DMS79 (cell line): ENCODE measurements around the gene CACNG6.
A peak's percentile ranks its signal among the peaks of the same experiment; 100 is the strongest.
"Not testable (repeated sequence)": the region's sequence is repeated elsewhere in the genome, so short reads cannot be mapped to it uniquely, and the experiment has no call there.

Source experiments
- DNase-seq: peaks from one replicate; lab custom pipeline; 2025; lab: John Stamatoyannopoulos, UW

CACNG6 gene

GRCh38 chr19:53991224-53992113 is at the start of gene CACNG6:
Gene CACNG6 (plus strand): TSS chr19:53991637. CDS start chr19:53992878, 1,241 bp downstream.
- peak; percentile 40 for DNase-seq

DNA sequence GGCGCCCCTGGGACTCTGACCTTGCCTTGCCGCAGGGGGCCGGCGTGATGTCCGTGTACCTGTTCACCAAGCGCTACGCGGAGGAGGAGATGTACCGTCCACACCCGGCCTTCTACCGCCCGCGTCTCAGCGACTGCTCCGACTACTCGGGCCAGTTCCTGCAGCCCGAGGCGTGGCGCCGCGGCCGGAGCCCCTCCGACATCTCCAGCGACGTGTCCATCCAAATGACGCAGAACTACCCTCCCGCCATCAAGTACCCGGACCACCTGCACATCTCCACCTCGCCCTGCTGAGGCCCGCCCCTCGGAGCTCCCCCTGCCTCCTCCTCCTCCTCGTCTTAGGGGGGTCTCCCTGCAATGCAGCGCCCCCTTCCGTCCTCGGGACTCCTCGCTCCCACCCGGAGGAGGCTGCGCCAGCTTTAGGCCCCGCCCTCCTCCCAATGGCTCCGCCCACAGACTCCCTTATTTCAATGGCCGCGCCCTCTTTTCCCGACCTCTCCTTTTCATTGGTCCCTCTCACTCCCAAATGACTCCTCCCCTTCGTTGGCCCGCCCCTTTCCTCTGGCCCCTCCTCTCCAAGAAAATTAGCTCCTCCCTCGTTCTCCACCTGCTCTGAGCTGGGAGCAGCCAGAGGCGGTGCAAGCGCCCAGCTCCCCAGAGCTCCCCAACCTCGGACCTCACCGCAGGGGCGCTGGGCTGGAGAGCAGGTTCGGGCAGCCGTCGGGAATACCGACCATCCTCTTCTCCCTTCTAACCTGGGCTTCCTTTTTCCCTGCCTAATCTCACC is 49.2 kb upstream of the CACNG6 start:
- DNase-seq, result no peak

GRCh38 chr19:53944416-53944815 is 47.0 kb upstream of the CACNG6 start:
- DNase-seq, result no peak

DNA sequence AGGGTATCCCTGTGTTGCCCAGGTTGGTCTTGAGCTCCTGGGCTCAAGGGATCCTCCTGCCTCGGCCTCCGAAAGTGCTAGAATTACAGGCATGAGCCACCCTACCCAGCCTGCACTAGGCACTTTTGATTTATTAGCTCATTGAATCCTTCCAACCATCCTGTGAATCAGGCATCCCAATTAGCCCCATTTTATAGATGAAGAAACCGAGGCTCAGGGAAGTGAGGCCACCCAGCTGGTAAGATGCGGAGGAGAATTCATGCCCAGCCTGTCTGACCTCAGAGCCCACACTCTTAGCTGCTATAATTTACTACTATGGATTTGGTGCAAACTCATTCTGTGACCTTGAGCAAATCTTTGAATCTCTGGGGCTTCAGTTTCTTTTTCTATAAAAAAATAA is 46.5 kb upstream of the CACNG6 start:
- DNase-seq, result no peak

DNA sequence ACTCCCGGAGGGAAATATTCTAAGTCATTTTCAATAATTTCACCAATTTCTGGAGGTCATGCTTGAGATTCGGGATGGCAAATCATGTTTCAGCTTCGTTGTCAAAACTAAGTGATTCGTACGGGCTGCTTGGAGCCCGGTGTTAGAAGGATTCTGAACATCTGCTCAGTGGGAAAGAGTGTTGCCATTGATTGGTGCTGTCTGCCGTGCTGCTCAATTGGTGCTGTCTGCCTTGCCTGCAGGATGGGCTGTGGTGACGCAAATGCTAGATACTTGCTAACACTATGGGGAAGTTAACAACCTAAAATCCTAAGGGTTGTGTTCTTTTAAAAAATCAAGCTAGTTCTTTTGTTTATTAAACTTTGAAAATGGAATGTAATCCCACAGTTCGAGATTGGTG is 46.0 kb upstream of the CACNG6 start:
- DNase-seq, result no peak

DNA sequence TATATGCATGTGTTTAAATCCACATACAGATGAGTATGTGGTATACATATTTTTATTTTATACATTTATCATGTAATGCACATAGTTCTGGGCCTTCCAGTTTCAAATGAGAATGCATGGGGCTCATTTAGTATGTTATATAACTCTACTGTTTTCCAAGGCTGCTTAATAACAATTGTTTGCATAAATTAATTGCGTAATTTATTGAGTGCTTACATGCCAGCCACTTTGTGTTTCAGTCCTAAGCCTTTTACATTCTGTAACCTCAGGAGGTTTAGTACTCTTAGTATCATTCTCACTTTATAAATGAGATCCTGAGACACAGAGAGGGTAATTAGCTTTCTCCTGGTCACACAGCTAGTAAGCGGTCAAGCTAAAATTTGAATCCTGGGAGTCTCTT is 45.4 kb upstream of the CACNG6 start:
- DNase-seq, result no peak

- DNase-seq, result no peak
These were observed 43.8 kb upstream of the CACNG6 start for GRCh38 chr19:53947624-53948023.

DNA sequence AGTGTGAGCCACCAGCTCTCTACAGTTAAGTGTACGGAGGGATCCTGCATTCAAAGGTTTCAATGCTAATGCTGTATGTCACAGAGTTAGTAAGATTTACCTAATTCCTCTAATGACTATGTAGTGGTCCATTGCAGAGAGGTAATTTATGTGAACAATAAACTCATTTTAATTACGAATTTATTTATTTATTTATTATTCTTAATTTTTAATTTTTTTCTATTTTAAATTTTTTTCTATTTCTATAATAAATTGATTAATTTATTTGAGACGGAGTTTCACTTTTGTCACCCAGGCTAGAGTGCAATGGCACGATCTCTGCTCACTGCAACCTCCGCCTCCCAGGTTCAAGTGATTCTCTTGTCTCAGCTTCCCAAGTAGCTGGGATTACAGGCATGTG is 42.8 kb upstream of the CACNG6 start:
- not testable (repeated sequence) for DNase-seq

GRCh38 chr19:53951436-53951835 is 40.0 kb upstream of the CACNG6 start:
- DNase-seq, result no peak

DNA sequence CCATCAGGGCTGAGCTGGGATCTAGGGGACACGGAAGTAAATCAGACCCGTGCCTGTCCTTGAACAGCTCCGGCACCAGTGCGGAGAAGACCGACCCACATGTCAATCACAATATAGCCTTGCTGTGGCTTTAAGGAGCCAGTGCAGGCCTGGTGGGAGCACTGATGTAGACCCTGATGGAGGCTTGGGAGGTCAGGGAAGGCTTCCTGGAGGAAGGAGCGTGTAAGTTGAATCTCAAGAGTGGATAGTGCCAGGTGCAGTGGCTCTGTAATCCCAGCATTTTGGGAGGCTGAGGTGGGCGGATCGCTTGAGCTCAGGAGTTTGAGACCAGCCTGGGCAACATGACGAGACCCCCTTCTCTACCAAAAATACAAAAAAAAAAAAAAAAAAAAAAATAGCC is 39.5 kb upstream of the CACNG6 start:
- DNase-seq, result no peak

- DNase-seq, result no peak
These were observed 38.1 kb upstream of the CACNG6 start for GRCh38 chr19:53953383-53953782.

GRCh38 chr19:53957448-53958167 is 33.8 kb upstream of the CACNG6 start:
- DNase-seq, result no peak

- peak; percentile 22 for DNase-seq
These were observed 33.3 kb upstream of the CACNG6 start for GRCh38 chr19:53958168-53958571.

- DNase-seq, result no peak
These were observed 32.3 kb upstream of the CACNG6 start for GRCh38 chr19:53958823-53959757.

- no peak for DNase-seq
These were observed 31.2 kb upstream of the CACNG6 start for GRCh38 chr19:53960187-53960586.

GRCh38 chr19:53960886-53961285 is 30.6 kb upstream of the CACNG6 start:
- DNase-seq, result no peak

GRCh38 chr19:53961523-53962356 is 29.7 kb upstream of the CACNG6 start:
- DNase-seq, result no peak

GRCh38 chr19:53962887-53963431 is 28.5 kb upstream of the CACNG6 start, which contains the start of gene CACNG8:
Gene CACNG8 (plus strand): TSS chr19:53962937.
- no peak for DNase-seq

GRCh38 chr19:53965091-53965490 is 26.3 kb upstream of the CACNG6 start:
- DNase-seq, result no peak

DNA sequence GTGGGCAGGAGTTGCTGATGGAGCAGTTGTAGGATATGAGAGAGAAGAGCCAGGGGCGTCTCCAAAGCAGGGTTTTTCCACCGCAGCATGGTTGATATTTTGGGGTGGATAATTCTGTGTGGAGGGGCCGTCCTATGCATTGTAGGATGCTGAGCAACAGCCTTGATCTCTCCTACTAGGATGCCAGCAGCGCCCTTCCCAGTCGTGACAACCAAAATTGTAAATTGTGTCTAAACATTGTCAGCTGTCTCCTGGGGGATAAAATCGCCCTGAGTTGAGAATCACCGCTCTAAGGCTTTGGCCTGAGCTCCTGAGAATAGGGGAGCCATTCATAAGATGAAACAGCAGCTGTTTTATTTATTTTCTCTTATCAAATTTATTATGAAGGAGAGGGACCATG is 24.5 kb upstream of the CACNG6 start:
- DNase-seq, result no peak
